ENCODE results near the gene SMIM26.

SMIM26 gene

DNA sequence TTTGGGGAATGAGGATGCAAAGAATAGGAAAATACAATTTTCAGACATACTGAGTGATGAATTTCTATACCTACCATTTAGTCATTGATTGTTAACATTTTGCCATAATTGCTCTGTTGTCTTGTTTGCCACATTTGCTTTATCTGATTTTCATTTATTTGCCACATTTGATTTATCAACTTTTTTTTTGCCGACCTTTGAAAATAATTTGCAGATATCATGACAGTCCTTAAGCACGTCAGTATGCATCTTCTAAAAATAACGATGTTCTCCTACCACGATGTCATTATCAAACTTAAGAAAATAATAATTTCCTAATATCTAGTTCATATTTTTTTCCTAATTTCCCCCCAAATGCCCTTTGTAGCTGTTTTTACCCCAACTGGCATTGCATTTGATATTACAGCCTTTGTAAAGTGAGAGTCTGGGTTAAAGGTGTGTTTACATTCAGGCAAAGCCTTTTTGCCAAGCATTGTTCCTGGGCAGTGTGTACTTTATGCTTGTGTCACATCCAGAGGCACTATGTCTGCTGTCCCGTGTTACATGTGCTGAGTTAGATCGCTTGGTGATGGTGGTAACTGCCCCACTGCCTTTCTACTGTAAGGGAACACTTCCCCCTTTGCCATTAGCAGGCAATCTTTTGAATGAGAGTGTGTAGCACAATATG, 33.1 kb upstream of the SMIM26 start:
- H3K4me3 ChIP-seq (ENCODE audit: low read depth in 1 of 5, low read length in 5 of 5) = no peak overlapping the region
- H3K4me1 ChIP-seq (ENCODE audit: control insufficient read depth in 5 of 5, insufficient read depth in 5 of 5, low read length in 5 of 5) = no peaks in the 10 kb centered on the region
- H3K36me3 ChIP-seq (ENCODE audit: control insufficient read depth in 5 of 5, insufficient read depth in 5 of 5, low read length in 5 of 5) = peaks cover 42 to 74% (median 56%) of the 10 kb centered on the region in 5 donors
- no peaks in the 10 kb centered on the region for H3K27me3 ChIP-seq (ENCODE audit: control insufficient read depth in 5 of 5, insufficient read depth in 4 of 5, low read length in 5 of 5)
- no peaks in the 10 kb centered on the region for H3K9me3 ChIP-seq (ENCODE audit: control insufficient read depth in 5 of 5, low read length in 5 of 5)
- H3K9ac ChIP-seq (ENCODE audit: low read length in 5 of 5) = no peak overlapping the region
- no peak overlapping the region for H3K27ac ChIP-seq (ENCODE audit: low read depth, low read length)

DNA sequence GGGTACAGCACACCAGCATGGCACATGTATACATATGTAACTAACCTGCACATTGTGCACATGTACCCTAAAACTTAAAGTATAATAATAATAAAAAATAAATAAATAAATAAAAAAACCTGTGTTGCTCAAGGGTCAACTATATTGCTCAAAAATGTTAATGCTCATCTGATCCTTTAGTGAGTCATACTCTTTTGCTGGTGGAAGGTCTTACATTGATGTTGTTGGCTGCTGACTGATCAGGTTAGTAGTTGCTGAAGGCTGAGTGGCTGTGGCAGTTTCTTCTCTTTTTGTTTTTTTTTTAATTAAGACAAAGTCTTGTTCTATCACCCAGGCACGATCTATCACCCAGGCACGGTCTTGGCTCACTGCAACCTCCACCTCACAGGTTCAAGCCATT, 29.6 kb upstream of the SMIM26 start:
- Histone ChIP-seq H3K36me3 (ENCODE audit: control insufficient read depth in 5 of 5, insufficient read depth in 5 of 5, low read length in 5 of 5) (peaks cover 41 to 74% (median 51%) of the 10 kb centered on the region in 5 donors), H3K9me3 (ENCODE audit: control insufficient read depth in 5 of 5, low read length in 5 of 5) (no peaks in the 10 kb centered on the region), H3K4me1 (ENCODE audit: control insufficient read depth in 5 of 5, insufficient read depth in 5 of 5, low read length in 5 of 5) (no peaks in the 10 kb centered on the region), H3K27me3 (ENCODE audit: control insufficient read depth in 5 of 5, insufficient read depth in 4 of 5, low read length in 5 of 5) (no peaks in the 10 kb centered on the region), H3K4me3 (ENCODE audit: low read depth in 1 of 5, low read length in 5 of 5) (no peak overlapping the region), H3K9ac (ENCODE audit: low read length in 5 of 5) (no peak overlapping the region), H3K27ac (ENCODE audit: low read depth, low read length) (no peak overlapping the region)

DNA sequence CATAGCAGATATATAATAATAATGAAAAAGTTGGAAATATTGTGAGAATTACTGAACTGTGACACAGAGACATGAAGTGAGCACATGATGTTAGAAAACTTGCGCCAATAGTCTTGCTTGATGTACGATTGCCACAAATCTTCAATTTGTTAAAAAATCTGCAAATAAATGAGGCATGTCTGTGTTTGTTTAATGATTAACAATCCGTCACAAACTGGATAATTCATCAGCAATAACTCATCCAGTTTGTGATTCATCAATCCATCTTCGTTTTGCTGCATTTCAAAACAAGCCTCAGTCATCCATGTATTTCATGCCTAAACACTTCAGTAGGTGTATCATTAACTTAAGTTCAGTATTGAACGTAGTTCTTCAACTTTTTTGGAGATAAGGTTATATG, 25.5 kb upstream of the SMIM26 start:
- H3K9ac ChIP-seq (ENCODE audit: low read length in 5 of 5) = no peak overlapping the region
- H3K9me3 ChIP-seq (ENCODE audit: control insufficient read depth in 5 of 5, low read length in 5 of 5) = no peaks in the 10 kb centered on the region
- H3K36me3 ChIP-seq (ENCODE audit: control insufficient read depth in 5 of 5, insufficient read depth in 5 of 5, low read length in 5 of 5) = peaks cover 27 to 78% (median 62%) of the 10 kb centered on the region in 5 donors
- no peaks in the 10 kb centered on the region for H3K4me1 ChIP-seq (ENCODE audit: control insufficient read depth in 5 of 5, insufficient read depth in 5 of 5, low read length in 5 of 5)
- no peaks in the 10 kb centered on the region for H3K27me3 ChIP-seq (ENCODE audit: control insufficient read depth in 5 of 5, insufficient read depth in 4 of 5, low read length in 5 of 5)
- no peak overlapping the region for H3K4me3 ChIP-seq (ENCODE audit: low read depth in 1 of 5, low read length in 5 of 5)
- H3K27ac ChIP-seq (ENCODE audit: low read depth, low read length) = no peak overlapping the region

DNA sequence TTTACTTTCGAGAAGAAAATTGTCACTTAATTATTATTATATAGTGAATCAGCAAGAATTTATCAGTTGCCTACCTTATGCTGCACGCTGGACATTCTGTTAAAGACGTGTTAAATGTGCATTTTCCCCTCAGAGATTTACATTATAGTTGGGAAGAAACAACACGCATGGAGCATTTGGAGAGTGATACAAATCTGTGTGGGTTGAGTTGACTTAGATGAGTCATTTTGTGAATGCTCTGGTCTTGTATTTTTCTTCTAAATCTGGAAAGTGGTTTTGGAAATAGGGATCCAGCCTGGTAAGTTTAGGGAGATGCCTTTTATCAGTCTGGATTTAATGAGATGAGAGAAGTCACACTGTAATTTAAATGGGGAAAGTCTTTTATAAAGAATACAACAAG, 24.0 kb upstream of the SMIM26 start:
- H3K9ac ChIP-seq (ENCODE audit: low read length in 5 of 5) = no peak overlapping the region
- H3K27ac ChIP-seq (ENCODE audit: low read depth, low read length) = no peak overlapping the region
- H3K4me3 ChIP-seq (ENCODE audit: low read depth in 1 of 5, low read length in 5 of 5) = no peak overlapping the region
- no peaks in the 10 kb centered on the region for H3K27me3 ChIP-seq (ENCODE audit: control insufficient read depth in 5 of 5, insufficient read depth in 4 of 5, low read length in 5 of 5)
- H3K9me3 ChIP-seq (ENCODE audit: control insufficient read depth in 5 of 5, low read length in 5 of 5) = no peaks in the 10 kb centered on the region
- peaks cover 24 to 81% (median 68%) of the 10 kb centered on the region in 5 donors for H3K36me3 ChIP-seq (ENCODE audit: control insufficient read depth in 5 of 5, insufficient read depth in 5 of 5, low read length in 5 of 5)
- no peaks in the 10 kb centered on the region for H3K4me1 ChIP-seq (ENCODE audit: control insufficient read depth in 5 of 5, insufficient read depth in 5 of 5, low read length in 5 of 5)

DNA sequence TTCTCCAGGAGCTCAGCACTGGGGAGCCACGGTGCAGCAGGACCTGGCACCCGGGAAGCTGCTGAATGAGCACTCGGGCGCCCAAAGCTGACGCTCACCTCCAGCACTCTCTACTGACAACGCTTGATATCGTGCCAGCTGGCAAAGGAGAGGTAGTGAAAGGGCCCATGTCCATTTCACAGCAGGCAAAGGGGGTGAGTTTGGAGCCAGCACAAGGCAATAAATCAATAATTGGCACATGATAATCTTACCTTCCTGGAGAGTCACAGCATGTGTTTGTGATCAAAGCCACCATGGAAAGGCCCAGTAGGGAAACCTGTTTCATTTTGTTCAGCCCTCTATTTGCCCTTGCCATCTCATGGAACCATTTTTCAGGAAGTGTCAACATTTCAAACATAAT, 23.3 kb upstream of the SMIM26 start:
- H3K9me3 ChIP-seq (ENCODE audit: control insufficient read depth in 5 of 5, low read length in 5 of 5) = no peaks in the 10 kb centered on the region
- H3K9ac ChIP-seq (ENCODE audit: low read length in 5 of 5) = no peak overlapping the region
- H3K27me3 ChIP-seq (ENCODE audit: control insufficient read depth in 5 of 5, insufficient read depth in 4 of 5, low read length in 5 of 5) = no peaks in the 10 kb centered on the region
- H3K4me3 ChIP-seq (ENCODE audit: low read depth in 1 of 5, low read length in 5 of 5) = no peak overlapping the region
- H3K27ac ChIP-seq (ENCODE audit: low read depth, low read length) = no peak overlapping the region
- H3K4me1 ChIP-seq (ENCODE audit: control insufficient read depth in 5 of 5, insufficient read depth in 5 of 5, low read length in 5 of 5) = no peaks in the 10 kb centered on the region
- H3K36me3 ChIP-seq (ENCODE audit: control insufficient read depth in 5 of 5, insufficient read depth in 5 of 5, low read length in 5 of 5) = peaks cover 24 to 88% (median 68%) of the 10 kb centered on the region in 5 donors

DNA sequence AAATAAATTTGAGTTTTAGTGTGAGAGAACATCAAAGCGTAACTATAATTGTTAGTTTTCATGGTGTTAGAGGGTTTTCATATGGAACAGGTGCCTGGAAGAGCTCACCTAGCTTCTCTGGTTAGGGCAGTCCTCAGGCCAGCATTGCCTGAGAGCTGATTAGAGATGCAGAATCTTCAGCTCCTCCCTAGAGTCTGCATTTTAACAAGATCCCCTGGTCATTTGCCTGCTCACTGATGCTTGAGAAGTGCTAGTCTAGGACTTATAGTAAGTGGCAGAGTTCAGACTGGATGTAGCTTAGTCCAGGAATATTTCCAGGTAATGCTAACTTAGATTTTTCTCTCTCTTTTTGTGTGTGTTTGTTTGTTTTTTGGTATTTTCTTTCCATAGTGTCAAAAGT, 21.7 kb upstream of the SMIM26 start:
- H3K4me1 ChIP-seq (ENCODE audit: control insufficient read depth in 5 of 5, insufficient read depth in 5 of 5, low read length in 5 of 5) = no peaks in the 10 kb centered on the region
- H3K4me3 ChIP-seq (ENCODE audit: low read depth in 1 of 5, low read length in 5 of 5) = no peak overlapping the region
- peaks cover 29 to 88% (median 66%) of the 10 kb centered on the region in 5 donors for H3K36me3 ChIP-seq (ENCODE audit: control insufficient read depth in 5 of 5, insufficient read depth in 5 of 5, low read length in 5 of 5)
- H3K27me3 ChIP-seq (ENCODE audit: control insufficient read depth in 5 of 5, insufficient read depth in 4 of 5, low read length in 5 of 5) = no peaks in the 10 kb centered on the region
- H3K27ac ChIP-seq (ENCODE audit: low read depth, low read length) = no peak overlapping the region
- no peak overlapping the region for H3K9ac ChIP-seq (ENCODE audit: low read length in 5 of 5)
- no peaks in the 10 kb centered on the region for H3K9me3 ChIP-seq (ENCODE audit: control insufficient read depth in 5 of 5, low read length in 5 of 5)

DNA sequence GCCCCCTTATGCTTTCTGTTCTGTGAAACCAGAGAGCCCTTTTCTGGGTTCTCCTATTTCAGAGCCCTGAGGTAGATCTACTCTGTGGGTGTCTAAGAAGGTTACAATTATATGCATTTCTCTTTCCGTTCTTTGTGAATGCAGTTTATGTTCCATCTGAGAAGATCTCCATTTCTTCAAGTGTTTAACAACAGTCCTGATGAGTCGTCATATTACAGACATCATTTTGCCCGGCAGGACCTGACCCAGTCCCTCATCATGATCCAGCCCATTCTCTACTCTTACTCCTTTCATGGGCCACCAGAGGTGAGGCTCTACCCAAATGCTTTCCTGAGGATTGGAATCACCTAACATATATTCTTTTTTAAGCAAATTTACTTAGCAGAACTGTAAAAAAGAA, 18.8 kb upstream of the SMIM26 start:
- Histone ChIP-seq H3K9ac (ENCODE audit: low read length in 5 of 5) (no peak overlapping the region), H3K9me3 (ENCODE audit: control insufficient read depth in 5 of 5, low read length in 5 of 5) (no peaks in the 10 kb centered on the region), H3K4me1 (ENCODE audit: control insufficient read depth in 5 of 5, insufficient read depth in 5 of 5, low read length in 5 of 5) (no peaks in the 10 kb centered on the region), H3K27ac (ENCODE audit: low read depth, low read length) (no peak overlapping the region), H3K36me3 (ENCODE audit: control insufficient read depth in 5 of 5, insufficient read depth in 5 of 5, low read length in 5 of 5) (peaks cover 27 to 87% (median 57%) of the 10 kb centered on the region in 5 donors), H3K4me3 (ENCODE audit: low read depth in 1 of 5, low read length in 5 of 5) (no peak overlapping the region), H3K27me3 (ENCODE audit: control insufficient read depth in 5 of 5, insufficient read depth in 4 of 5, low read length in 5 of 5) (no peaks in the 10 kb centered on the region)

DNA sequence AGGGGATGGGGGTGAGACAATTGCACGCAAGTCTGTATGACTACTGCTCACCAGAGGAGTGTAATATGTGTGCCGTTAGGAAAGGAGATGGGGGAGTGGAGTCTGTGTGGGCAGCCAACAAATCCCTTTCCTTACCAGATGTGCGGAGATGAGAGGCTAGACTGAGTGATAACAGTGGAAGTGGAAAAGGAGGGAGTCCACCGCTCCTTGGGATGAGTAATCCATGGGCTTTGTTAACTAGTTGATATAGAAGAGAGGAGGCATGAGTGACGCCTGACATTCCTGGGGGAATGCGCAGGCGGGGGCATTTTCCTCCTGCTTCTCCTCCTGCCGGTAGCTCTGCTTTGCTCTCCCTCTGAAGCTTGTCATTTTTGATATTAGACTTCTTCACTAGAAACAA, 13.5 kb upstream of the SMIM26 start:
- no peak overlapping the region for H3K4me3 ChIP-seq (ENCODE audit: low read depth in 1 of 5, low read length in 5 of 5)
- H3K4me1 ChIP-seq (ENCODE audit: control insufficient read depth in 5 of 5, insufficient read depth in 5 of 5, low read length in 5 of 5) = no peaks in the 10 kb centered on the region
- peaks cover 36 to 73% (median 48%) of the 10 kb centered on the region in 5 donors for H3K36me3 ChIP-seq (ENCODE audit: control insufficient read depth in 5 of 5, insufficient read depth in 5 of 5, low read length in 5 of 5)
- H3K9ac ChIP-seq (ENCODE audit: low read length in 5 of 5) = no peak overlapping the region
- no peaks in the 10 kb centered on the region for H3K27me3 ChIP-seq (ENCODE audit: control insufficient read depth in 5 of 5, insufficient read depth in 4 of 5, low read length in 5 of 5)
- no peaks in the 10 kb centered on the region for H3K9me3 ChIP-seq (ENCODE audit: control insufficient read depth in 5 of 5, low read length in 5 of 5)
- H3K27ac ChIP-seq (ENCODE audit: low read depth, low read length) = no peak overlapping the region

DNA sequence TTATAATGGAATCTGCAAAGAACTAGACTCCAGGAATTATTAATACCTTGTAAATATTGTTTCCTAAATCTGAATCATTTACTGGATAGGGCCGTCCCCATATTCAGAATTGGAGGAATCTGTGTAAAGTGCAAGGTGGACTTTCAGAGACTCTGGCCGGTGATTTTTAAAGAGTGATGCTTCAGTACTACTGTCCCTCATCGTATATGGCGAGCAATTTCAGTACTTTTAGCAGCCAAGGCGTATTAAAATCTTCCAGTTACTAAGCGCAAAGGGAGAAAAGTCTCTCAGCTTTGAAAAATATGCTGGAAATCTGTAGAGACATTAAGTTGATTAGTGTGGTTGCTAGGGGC, 483 bp downstream of the SMIM26 start:
- peak overlapping the region; percentile 95 to 99 (median 97) for H3K9ac ChIP-seq (ENCODE audit: low read length in 5 of 5)
- H3K27me3 ChIP-seq (ENCODE audit: control insufficient read depth in 5 of 5, insufficient read depth in 4 of 5, low read length in 5 of 5) = no peaks in the 10 kb centered on the region
- peak overlapping the region; percentile 84 for H3K27ac ChIP-seq (ENCODE audit: low read depth, low read length)

DNA sequence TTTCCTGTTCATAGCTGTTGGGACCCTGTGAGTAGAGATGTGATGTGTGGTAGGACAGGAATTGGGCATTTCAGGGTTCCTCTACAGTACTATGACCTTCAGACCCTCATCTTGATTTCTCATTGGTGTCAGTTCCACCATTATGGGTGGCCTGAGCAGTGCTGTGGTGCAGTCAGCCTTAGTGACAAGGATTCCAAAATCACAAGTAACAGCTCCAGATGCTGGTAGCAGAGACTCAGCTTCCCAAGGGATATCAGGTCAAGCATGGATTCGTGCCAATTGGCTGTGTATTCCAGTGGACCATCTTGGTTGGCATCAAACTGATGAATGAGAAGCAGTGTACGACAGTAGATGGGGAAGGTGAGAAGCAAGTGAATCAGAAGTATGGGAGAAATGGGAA, 3.8 kb downstream of the SMIM26 start:
- no peak overlapping the region for H3K9ac ChIP-seq (ENCODE audit: low read length in 5 of 5)
- H3K9me3 ChIP-seq (ENCODE audit: control insufficient read depth in 5 of 5, low read length in 5 of 5) = no peaks in the 10 kb centered on the region
- H3K36me3 ChIP-seq (ENCODE audit: control insufficient read depth in 5 of 5, insufficient read depth in 5 of 5, low read length in 5 of 5) = peaks cover 5 to 14% (median 10%) of the 10 kb centered on the region in 5 donors
- H3K4me1 ChIP-seq (ENCODE audit: control insufficient read depth in 5 of 5, insufficient read depth in 5 of 5, low read length in 5 of 5) = peaks cover 0 to 15% (median 14%) of the 10 kb centered on the region in 5 donors
- H3K4me3 ChIP-seq (ENCODE audit: low read depth in 1 of 5, low read length in 5 of 5) = no peak overlapping the region
- H3K27me3 ChIP-seq (ENCODE audit: control insufficient read depth in 5 of 5, insufficient read depth in 4 of 5, low read length in 5 of 5) = no peaks in the 10 kb centered on the region
- H3K27ac ChIP-seq (ENCODE audit: low read depth, low read length) = no peak overlapping the region

More for the DNA sequence above, 483 bp downstream of the SMIM26 start:
- Histone ChIP-seq H3K4me1 (ENCODE audit: control insufficient read depth in 5 of 5, insufficient read depth in 5 of 5, low read length in 5 of 5) (peaks cover 0 to 15% (median 14%) of the 10 kb centered on the region in 5 donors), H3K9me3 (ENCODE audit: control insufficient read depth in 5 of 5, low read length in 5 of 5) (no peaks in the 10 kb centered on the region), H3K36me3 (ENCODE audit: control insufficient read depth in 5 of 5, insufficient read depth in 5 of 5, low read length in 5 of 5) (peaks cover 5 to 17% (median 10%) of the 10 kb centered on the region in 5 donors), H3K4me3 (ENCODE audit: low read depth in 1 of 5, low read length in 5 of 5) (peak overlapping the region; percentile 81 to 97 (median 89))

All from subcutaneous abdominal adipose tissue (tissue), 5 donors.